Effector memory CD4-positive, alpha-beta T cell (primary cell): ENCODE measurements around the gene JAK1.

Experiments
- DNase-seq, 3 donors: peaks; one replicate each; pipeline ENCODE4 v3.0.0-alpha.2; 2020
- H3K27ac ChIP-seq: 2 replicates; pipeline ENCODE4 v1.7.0; 2013; ENCODE audit warnings: mild to moderate bottlenecking, low read length, moderate library complexity; ENCODE audit not compliant: insufficient read depth, poor library complexity, severe bottlenecking
- H3K27me3 ChIP-seq: replicated peaks from 2 replicates; pipeline ENCODE4 v1.7.0; 2013; ENCODE audit warnings: mild to moderate bottlenecking, low read length; ENCODE audit not compliant: insufficient read depth, control insufficient read depth, poor library complexity, severe bottlenecking
- H3K36me3 ChIP-seq: 2 replicates; pipeline ENCODE4 v1.7.0; 2013; ENCODE audit warnings: mild to moderate bottlenecking, low read length, moderate library complexity; ENCODE audit not compliant: control insufficient read depth, insufficient read depth
- H3K4me1 ChIP-seq: 2 replicates; pipeline ENCODE4 v1.7.0; 2013; ENCODE audit warnings: low read length, mild to moderate bottlenecking; ENCODE audit not compliant: control insufficient read depth, insufficient read depth, poor library complexity, severe bottlenecking
- H3K4me3 ChIP-seq: 2 replicates; pipeline ENCODE4 v1.7.0; 2013; ENCODE audit warnings: low read length, low read depth, mild to moderate bottlenecking; ENCODE audit not compliant: insufficient read depth, poor library complexity, severe bottlenecking
- H3K9me3 ChIP-seq: 2 replicates; pipeline ENCODE4 v1.7.0; 2013; ENCODE audit warnings: mild to moderate bottlenecking, low read length, moderate library complexity; ENCODE audit not compliant: control insufficient read depth

JAK1 gene

DNA sequence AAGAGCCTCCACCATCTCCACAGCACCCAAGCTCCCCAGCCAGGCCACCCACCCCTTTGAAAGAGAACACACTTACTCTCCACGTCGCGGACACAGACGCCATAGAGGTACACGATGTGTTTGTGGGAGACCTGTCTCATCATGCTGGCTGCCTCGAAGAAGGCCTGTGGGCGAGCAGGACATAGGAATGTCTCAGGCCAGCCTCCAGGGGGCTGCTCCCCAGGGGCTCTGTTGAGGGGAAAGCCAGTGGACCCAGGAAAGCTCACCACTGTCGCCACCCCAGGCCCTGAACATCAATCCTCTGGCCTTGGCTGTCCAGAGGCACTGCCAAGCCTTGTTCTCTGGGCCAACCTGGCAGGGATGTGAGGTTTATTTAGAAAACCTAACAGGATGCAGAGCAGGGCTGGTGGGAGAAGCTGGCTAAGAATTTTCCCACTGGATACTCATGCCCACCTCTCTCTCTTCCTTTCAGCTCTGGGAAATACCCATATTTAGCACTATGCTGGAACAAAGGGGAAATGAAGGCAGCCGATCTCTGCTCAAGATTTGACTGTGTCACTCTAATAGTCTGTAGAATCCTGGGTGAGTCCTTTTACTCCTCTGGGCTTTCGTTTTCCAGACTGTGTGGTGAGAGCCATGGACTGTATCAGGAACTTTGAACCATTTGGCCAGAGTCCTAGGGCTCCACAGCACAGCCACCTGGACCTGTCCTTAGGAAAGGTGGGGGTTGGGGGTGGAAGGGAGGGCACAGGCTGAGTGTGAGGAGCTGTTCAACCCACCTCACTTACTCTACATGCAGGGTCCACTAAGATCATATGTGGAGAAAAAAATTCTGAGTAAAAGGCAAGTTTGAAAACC is 119.5 kb downstream of the JAK1 start:
- Histone ChIP-seq H3K27ac (no peak overlapping the region), H3K27me3 (no peaks in the 10 kb centered on the region), H3K4me3 (no peak overlapping the region), H3K9me3 (no peaks in the 10 kb centered on the region), H3K4me1 (no peaks in the 10 kb centered on the region), H3K36me3 (peaks cover 94% of the 10 kb centered on the region)
- no peak for DNase-seq

DNA sequence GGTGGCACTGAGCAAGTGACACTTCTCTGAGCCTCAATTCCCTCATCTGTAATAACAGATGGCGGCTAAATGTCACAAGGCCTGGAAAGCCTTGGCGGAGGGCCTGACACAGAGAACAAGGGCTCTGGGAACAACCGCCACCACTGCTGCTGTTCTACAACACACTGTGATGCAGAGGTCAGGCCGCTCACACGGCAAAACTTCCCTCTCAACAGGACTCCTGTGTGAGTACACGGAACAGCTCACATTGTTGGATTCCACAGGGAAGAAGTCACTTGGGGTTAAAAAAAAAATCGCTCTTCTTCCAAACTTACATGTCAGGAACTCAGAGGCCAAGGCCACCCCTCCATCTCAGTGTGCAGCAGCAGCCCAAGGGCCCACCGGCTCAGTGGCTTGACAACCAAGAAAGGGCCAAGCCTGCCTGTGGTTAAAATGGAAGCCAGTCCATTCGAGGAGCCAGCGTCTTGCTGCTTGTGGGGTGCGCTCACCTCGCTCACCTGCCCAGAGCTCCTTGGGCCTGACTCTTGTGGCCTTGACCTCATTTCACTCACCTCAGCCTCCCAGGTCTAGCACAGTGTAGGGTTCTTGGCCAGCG is 120.4 kb downstream of the JAK1 start:
- no peaks in the 10 kb centered on the region for H3K9me3 ChIP-seq
- no peaks in the 10 kb centered on the region for H3K27me3 ChIP-seq
- peaks cover 95% of the 10 kb centered on the region for H3K36me3 ChIP-seq
- DNase-seq = no peak
- no peak overlapping the region for H3K27ac ChIP-seq
- H3K4me1 ChIP-seq = no peaks in the 10 kb centered on the region
- H3K4me3 ChIP-seq = no peak overlapping the region

DNA sequence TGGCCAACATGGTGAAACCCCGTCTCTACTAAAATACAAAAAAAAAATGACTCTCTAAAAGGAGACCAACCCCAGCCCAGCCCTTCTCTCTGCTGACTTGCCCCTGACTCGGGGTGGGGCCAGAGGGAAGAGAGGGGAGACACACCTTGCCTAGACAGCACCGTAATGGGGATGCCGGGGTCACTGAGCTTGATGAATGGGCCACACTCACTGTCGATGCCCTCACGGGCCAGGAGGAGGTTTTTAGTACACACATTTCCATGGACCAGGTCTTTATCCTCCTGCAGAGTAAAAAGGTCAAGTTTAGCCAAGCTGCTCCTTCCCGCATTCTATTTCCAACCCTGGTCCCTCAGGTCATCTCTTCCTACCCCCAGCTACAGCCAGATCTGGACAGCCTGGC is 121.7 kb downstream of the JAK1 start:
- Histone ChIP-seq H3K36me3 (peaks cover 95% of the 10 kb centered on the region), H3K27ac (no peak overlapping the region), H3K27me3 (no peaks in the 10 kb centered on the region), H3K4me1 (no peaks in the 10 kb centered on the region), H3K9me3 (no peaks in the 10 kb centered on the region), H3K4me3 (no peak overlapping the region)
- no peak for DNase-seq

DNA sequence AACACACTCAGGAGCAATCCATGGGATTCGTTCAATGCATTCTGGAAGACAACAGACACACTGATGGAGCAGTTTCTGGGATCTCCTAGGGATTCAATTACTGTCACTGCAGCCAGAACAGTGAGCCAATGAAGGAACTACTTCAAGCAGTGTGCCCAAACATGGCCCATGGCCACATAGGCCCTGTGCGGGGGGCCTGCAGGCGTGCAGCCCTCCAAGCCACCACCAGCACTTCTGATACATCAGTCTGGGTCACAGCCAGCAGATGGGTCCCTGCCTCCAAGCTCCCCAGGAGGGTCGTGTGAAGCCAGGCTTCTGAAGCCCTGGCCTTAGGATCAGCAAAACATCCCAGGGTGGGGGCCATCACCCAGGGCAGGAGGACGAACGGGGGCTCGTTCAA is 122.2 kb downstream of the JAK1 start:
- no peak for DNase-seq
- Histone ChIP-seq H3K4me3 (no peak overlapping the region), H3K27me3 (no peaks in the 10 kb centered on the region), H3K36me3 (peaks cover 95% of the 10 kb centered on the region), H3K9me3 (no peaks in the 10 kb centered on the region), H3K4me1 (no peaks in the 10 kb centered on the region), H3K27ac (no peak overlapping the region)

DNA sequence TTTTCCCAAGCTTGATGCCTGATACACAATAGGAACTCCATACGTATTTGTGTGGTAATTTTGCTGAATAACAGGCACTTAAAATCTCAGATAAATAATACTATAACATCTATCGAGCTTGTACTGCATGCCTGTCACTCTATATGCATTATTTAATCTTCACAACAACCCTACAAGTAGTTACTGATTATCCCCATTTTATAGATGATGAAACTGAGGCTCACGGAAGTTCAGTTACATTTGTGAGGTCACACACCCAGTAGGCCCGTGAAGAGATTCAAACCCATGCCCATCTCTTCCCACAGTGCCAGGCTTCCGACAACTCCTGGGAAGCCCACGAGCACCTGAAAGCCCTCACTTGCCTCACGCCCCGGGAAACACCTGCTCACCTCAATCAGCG is 122.7 kb downstream of the JAK1 start:
- Histone ChIP-seq H3K4me3 (no peak overlapping the region), H3K27ac (no peak overlapping the region), H3K36me3 (peaks cover 92% of the 10 kb centered on the region), H3K27me3 (no peaks in the 10 kb centered on the region), H3K4me1 (no peaks in the 10 kb centered on the region), H3K9me3 (no peaks in the 10 kb centered on the region)
- DNase-seq = no peak

DNA sequence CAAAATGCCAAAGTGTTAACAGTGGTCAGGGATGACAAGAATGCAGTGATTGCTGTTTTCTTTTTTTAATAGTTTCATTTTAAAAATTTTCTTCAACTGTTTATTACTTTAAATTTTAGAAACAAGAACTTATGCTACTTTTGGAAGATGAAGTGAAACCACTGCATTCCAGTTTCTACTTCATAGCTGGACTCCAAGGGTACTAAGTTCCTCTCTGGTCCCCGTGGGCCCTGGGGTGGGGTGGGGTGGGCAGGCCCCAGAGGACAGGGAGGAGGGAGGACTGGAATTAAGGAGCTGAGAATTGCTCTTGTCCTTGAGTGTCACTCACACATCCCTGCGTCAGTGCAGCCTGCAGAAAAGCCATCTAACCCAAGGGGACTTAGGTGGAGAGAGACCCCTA is 124.1 kb downstream of the JAK1 start:
- Histone ChIP-seq H3K27ac (no peak overlapping the region), H3K4me3 (no peak overlapping the region), H3K36me3 (peaks cover 92% of the 10 kb centered on the region)

DNA sequence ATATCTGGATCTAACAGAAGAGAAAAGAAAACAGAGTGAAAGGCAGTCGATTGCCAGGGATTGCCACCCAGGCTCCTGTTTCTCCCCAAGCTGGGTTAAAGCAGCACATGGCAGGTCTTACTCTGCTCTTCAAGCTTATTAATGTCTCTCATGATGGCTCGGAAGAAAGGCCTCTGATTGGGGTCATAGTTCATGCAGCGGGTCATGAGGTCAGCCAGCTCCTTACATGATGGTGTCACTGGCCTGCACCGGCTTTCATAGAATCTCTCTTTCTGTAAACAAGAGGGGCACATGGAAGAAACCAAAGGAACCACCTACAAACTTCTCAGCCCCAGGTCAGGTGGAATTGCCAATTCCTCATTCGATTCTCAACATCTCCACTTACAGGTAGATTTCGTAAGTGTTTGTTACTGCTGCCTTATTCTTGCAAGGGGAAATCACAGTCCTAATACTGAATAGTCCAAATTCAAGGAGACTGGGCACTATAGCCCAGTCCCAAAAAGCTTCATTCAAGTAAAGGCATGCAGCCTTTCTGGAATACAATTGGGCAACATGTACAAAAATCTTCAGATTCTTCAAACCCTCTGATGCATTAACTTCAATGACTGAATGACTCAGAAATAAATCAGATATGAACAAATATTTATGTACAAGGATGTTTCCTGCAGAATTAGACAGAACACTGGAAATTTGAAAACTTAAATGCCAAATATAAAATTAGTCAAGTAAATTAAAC is 124.9 kb downstream of the JAK1 start:
- Histone ChIP-seq H3K36me3 (peaks cover 92% of the 10 kb centered on the region), H3K27me3 (no peaks in the 10 kb centered on the region), H3K27ac (no peak overlapping the region), H3K4me1 (no peaks in the 10 kb centered on the region), H3K9me3 (no peaks in the 10 kb centered on the region), H3K4me3 (no peak overlapping the region)
- DNase-seq = no peak

More for the DNA sequence above, 124.1 kb downstream of the JAK1 start:
- no peak for DNase-seq
- Histone ChIP-seq H3K4me1 (no peaks in the 10 kb centered on the region), H3K9me3 (no peaks in the 10 kb centered on the region), H3K27me3 (no peaks in the 10 kb centered on the region)

DNA sequence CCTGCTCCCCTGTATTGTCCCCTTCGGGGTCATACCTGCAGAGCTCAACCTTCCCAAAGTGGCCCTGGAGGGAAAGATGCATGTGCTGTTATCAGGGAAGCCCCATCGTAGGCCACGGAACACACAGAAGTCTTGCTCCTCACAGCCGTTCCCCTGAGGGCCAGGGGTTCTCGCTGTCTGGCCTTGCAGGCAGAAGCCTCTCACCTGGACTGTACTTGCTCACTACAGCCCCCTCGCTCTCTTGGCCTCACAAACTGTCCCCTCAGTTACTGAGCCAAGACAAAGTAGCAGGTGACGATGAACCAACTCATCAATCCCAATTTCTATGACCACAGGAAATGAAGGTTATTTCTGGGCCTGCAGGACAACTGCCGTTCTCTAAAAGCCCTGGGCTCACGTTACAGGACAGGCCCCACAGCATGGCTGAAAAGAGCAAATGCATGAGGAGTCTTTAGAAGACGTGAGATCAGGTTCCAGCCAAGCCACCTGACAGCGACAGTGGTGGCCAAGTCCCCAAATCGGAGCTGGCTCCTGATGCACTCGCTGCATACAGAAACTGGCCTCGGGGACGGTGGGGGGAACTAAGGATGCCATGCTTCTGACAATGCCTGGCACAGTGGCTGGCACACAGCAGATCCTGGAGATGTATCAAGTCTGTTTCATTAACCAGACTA is 126.5 kb downstream of the JAK1 start:
- Histone ChIP-seq H3K27me3 (no peaks in the 10 kb centered on the region), H3K9me3 (no peaks in the 10 kb centered on the region), H3K4me1 (no peaks in the 10 kb centered on the region), H3K4me3 (no peak overlapping the region), H3K27ac (no peak overlapping the region), H3K36me3 (peaks cover 92% of the 10 kb centered on the region)
- no peak for DNase-seq

DNA sequence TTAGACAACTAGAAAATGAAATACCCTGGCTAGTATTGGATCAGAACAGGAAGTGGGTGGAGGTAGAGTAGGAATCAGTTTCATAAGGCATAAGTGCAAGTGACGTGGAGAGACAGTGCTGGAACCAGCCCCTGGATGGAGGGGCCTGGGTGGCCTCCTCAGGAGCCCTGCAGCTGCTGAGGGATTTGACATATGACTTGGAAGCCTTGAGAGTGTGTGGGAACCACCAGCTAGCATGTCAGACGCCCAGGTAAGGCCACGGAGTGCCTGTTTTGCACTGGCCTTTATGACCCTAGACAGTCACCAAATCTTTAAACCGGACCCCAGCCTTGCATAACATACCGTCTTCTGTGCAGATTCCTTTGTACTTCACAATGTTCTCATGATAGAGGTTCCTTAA is 127.1 kb downstream of the JAK1 start:
- DNase-seq = no peak
- Histone ChIP-seq H3K27ac (no peak overlapping the region), H3K9me3 (no peaks in the 10 kb centered on the region), H3K36me3 (peaks cover 92% of the 10 kb centered on the region), H3K4me1 (no peaks in the 10 kb centered on the region), H3K27me3 (no peaks in the 10 kb centered on the region), H3K4me3 (no peak overlapping the region)
